Measurements from ENCODE around the gene TXNIP.

Gene TXNIP

GRCh38 chr1:145997718-145998023 is 1.3 kb upstream of the TXNIP start:
- ATAC-seq: no peak
- no peak for TF ChIP-seq TOX (CRISPR knock-in tag; IDR thresholded peaks at IDR 0.05; ENCODE audit: borderline replicate concordance)
- TF ChIP-seq SNAI2 (CRISPR knock-in tag; IDR thresholded peaks at IDR 0.05): no peak
- TF ChIP-seq ISL1 (CRISPR knock-in tag; IDR thresholded peaks at IDR 0.05): no peak
- TF ChIP-seq ARNTL (CRISPR knock-in tag; IDR thresholded peaks at IDR 0.05; ENCODE audit: borderline replicate concordance, low read depth): no peak
- TF ChIP-seq PATZ1 (CRISPR knock-in tag; IDR thresholded peaks at IDR 0.05; ENCODE audit: borderline replicate concordance): no peak
- no peak for TF ChIP-seq ZC3H10 (CRISPR knock-in tag; IDR thresholded peaks at IDR 0.05)
- no peak for TF ChIP-seq TSHZ2 (CRISPR knock-in tag; IDR thresholded peaks at IDR 0.05)
- TF ChIP-seq OSR1 (CRISPR knock-in tag; IDR thresholded peaks at IDR 0.05): no peak
- TF ChIP-seq ZNF70 (CRISPR knock-in tag; IDR thresholded peaks at IDR 0.05): no peak
- TF ChIP-seq ZNF565 (CRISPR knock-in tag; conservative IDR thresholded peaks at IDR 0.05; ENCODE audit: low read depth): no peak
- no peak for TF ChIP-seq TCF4 (CRISPR knock-in tag; IDR thresholded peaks at IDR 0.05; ENCODE audit: borderline replicate concordance)
- no peak for TF ChIP-seq CSDC2 (CRISPR knock-in tag; IDR thresholded peaks at IDR 0.05)
- TF ChIP-seq CSRNP3 (CRISPR knock-in tag; IDR thresholded peaks at IDR 0.05): no peak
- TF ChIP-seq ZNF8 (CRISPR knock-in tag; IDR thresholded peaks at IDR 0.05): no peak
- TF ChIP-seq PPARA (CRISPR knock-in tag; IDR thresholded peaks at IDR 0.05; ENCODE audit: borderline replicate concordance): no peak
- TF ChIP-seq RARB (CRISPR knock-in tag; IDR thresholded peaks at IDR 0.05): no peak

- no peak for TF ChIP-seq RARB (CRISPR knock-in tag; IDR thresholded peaks at IDR 0.05)
- TF ChIP-seq ESRRG (CRISPR knock-in tag; IDR thresholded peaks at IDR 0.05): no peak
- no peak for TF ChIP-seq TSHZ2 (CRISPR knock-in tag; IDR thresholded peaks at IDR 0.05)
- no peak for TF ChIP-seq POU6F1 (CRISPR knock-in tag; IDR thresholded peaks at IDR 0.05; ENCODE audit: borderline replicate concordance, low read depth)
- TF ChIP-seq ZNF8 (CRISPR knock-in tag; IDR thresholded peaks at IDR 0.05): no peak
- no peak for TF ChIP-seq CSRNP3 (CRISPR knock-in tag; IDR thresholded peaks at IDR 0.05)
- TF ChIP-seq CREB5 (CRISPR knock-in tag; IDR thresholded peaks at IDR 0.05; ENCODE audit: low read depth): no peak
- TF ChIP-seq ARNTL (CRISPR knock-in tag; IDR thresholded peaks at IDR 0.05; ENCODE audit: borderline replicate concordance, low read depth): no peak
- TF ChIP-seq ISL1 (CRISPR knock-in tag; IDR thresholded peaks at IDR 0.05): no peak
- no peak for TF ChIP-seq BACH2 (CRISPR knock-in tag; IDR thresholded peaks at IDR 0.05; ENCODE audit: borderline replicate concordance)
- TF ChIP-seq ZFP3 (CRISPR knock-in tag; IDR thresholded peaks at IDR 0.05): no peak
- peak; percentile 8 for ATAC-seq
Measured at GRCh38 chr1:145997016-145997717, 788 bp upstream of the TXNIP start.

Data from SK-N-SH treated with all-trans-retinoic acid at 6 μM for 48 hours (cell line).